Fibroblast of skin of scalp (primary cell): ENCODE results near the gene KIF1B.

Experiments
- DNase-seq: peaks from one replicate; pipeline ENCODE4 v3.0.0-alpha.2; 2013

KIF1B gene

DNA sequence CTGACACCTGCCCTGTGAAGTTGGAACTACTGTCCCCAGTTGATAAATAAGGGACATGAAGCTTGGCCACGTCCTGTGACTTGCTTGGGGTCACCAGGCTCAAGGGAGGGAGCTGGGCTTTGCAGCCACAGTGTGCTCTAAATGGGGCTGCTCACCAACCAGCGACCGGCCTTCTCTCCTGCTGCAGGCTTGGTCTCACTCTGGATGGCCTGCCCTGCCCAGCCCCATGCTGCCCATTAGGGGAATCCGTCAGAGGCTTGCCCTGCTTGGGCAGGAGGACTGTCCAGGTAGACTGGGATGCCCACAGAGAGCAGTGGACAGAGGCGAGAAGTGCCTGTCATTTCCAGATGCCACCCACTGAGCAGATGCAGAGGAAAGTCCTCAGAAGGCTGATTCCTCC lies 218.6 kb downstream of the KIF1B start:
- DNase-seq, result no peak

DNA sequence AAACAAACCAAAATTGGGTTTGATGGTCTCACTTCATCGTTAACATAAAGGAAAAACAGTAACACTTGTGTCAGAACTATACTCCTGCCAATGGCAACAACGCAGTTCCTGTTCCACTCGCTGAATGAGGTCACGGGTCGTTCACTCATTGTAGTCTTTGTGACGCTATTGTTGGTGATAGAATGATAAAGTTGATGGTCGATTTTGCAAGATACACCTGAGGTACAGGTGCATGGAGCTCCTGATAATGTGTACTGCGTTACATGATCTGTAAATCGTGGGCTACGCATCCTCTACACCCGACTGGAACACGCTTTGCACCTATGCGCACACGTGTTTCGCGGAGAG lies 219.5 kb downstream of the KIF1B start:
- no peak for DNase-seq

DNA sequence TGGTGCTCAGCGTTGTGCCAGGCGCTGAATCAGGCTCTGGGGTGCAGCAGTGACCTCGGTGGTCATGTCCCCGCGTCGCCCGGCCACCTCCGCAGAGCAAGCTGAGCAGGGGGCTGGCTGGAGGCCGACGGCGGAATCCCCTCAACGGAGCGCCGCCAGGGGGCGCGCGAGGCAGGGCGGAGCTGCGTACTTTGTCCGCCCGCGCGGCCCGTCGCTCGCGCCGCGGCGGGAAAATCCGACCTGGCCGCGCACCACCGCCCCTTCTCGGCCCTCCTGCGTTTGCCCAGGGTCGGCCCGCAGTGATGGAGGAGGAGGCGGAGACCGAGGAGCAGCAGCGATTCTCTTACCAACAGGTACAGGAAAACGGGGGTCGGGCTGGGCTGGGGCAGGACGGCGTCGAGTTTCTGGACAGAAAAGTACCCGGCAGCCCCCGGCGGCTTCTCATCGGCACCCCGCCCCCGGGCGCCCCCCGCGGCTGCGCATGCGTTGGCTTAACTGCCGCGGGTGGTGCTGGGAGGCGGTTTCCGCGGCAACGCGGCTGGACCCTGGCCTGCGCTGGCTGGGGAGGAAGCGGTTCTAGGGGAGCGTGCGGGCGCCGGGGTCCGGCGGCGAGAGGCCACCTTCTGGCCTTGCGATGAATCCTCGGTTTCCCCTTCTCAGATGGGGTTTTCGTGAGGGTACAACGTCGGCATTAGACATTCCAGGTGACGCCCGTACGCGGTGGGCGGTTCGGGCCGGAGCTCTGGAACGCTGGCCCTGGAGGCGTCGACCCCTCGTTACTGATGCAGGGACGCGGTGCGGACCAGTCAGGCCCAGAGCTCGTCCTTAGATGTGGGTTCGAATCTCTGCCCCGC lies 220.1 kb downstream of the KIF1B start, which contains the start of gene CENPS:
Gene CENPS, plus strand, starts transcription at position 218 of the 854 bp plus-strand sequence. Its CDS starts 85 bp downstream, at position 303.
- peak; percentile 88 for DNase-seq
